ENCODE measurements around the gene FKBP2. TPM values are rescaled to one million over a fixed set of nuclear protein-coding genes. Genes with fewer than 3 reads are reported as not detected.

Gene FKBP2
- total RNA-seq, result 10 to 100 TPM; 21.9 to 22.8 TPM

GRCh38 chr11:64240435-64241240, at the start of gene FKBP2:
Gene FKBP2, plus strand, starts transcription at chr11:64241095. Its CDS starts 1,293 bp downstream, at chr11:64242388.
- peak within 1 kb of the TSS; percentile 97 for H3K27ac Mint-ChIP-seq
- DNase-seq, result peak; percentile 100
- H3K36me3 Mint-ChIP-seq, result peaks cover 27% of the 10 kb centered on the region
- peaks cover 30% of the 10 kb centered on the region for H3K4me1 Mint-ChIP-seq
- no peaks in the 10 kb centered on the region for H3K27me3 Mint-ChIP-seq
- peak within 1 kb of the TSS; percentile 95 for H3K4me3 Mint-ChIP-seq
- H3K9me3 Mint-ChIP-seq, result no peaks in the 10 kb centered on the region

GRCh38 chr11:64192434-64192833, 48.5 kb upstream of the FKBP2 start:
- Mint-ChIP-seq H3K36me3 (peaks cover 42% of the 10 kb centered on the region), H3K4me3 (no peak overlapping the region), H3K27me3 (no peaks in the 10 kb centered on the region), H3K4me1 (peaks cover 24% of the 10 kb centered on the region), H3K9me3 (no peaks in the 10 kb centered on the region), H3K27ac (peak overlapping the region; percentile 42)
- no peak for DNase-seq

DNA sequence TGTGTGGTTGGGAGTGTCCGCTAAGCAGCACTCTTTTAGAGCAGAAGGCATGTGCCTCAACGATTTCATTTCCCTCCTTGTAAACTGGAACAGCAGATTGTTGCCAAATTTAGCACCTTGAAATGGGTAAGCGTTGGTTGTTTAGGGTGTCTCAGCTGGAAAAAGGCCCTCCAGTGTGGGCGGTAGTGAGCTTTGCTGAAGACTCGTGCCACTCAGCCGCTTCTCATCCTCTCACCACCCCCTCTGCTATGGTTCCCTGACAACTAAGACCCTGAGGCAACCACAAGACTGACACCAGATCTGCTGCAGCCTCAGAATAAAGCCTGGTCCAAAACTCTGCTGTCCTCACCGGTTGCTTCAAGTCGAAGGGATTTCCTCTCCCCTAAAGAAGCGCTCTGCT, 44.3 kb upstream of the FKBP2 start:
- no peaks in the 10 kb centered on the region for H3K27me3 Mint-ChIP-seq
- DNase-seq, result no peak
- H3K27ac Mint-ChIP-seq, result no peak overlapping the region
- peaks cover 39% of the 10 kb centered on the region for H3K36me3 Mint-ChIP-seq
- H3K4me3 Mint-ChIP-seq, result no peak overlapping the region
- peaks cover 15% of the 10 kb centered on the region for H3K4me1 Mint-ChIP-seq
- no peaks in the 10 kb centered on the region for H3K9me3 Mint-ChIP-seq

- DNase-seq, result no peak
- H3K9me3 Mint-ChIP-seq, result no peaks in the 10 kb centered on the region
- no peak overlapping the region for H3K4me3 Mint-ChIP-seq
- no peaks in the 10 kb centered on the region for H3K27me3 Mint-ChIP-seq
- H3K27ac Mint-ChIP-seq, result peak overlapping the region; percentile 58
- peaks cover 32% of the 10 kb centered on the region for H3K36me3 Mint-ChIP-seq
- H3K4me1 Mint-ChIP-seq, result peaks cover 14% of the 10 kb centered on the region
These were observed 42.4 kb upstream of the FKBP2 start for GRCh38 chr11:64198511-64198910.

DNA sequence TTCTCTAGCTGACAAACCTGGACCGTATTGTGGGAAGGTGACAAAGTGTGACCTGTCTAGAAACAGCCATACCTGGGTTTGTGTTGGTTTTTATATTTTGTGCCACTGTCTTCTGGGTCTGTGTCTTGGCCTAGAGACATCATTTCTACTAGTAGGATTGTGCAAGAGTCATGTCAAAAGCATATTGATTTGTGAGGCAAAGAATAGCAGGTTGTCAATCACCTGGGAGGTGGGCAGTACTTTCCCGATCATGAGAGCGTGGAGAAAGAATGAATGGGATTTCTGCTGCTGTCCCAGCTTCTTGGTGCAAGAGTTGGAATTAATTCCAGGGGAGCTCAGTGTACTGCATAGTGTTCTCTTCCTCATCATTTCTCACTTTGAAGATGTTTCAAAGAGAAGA, 39.4 kb upstream of the FKBP2 start:
- no peak for DNase-seq
- Mint-ChIP-seq H3K27me3 (no peaks in the 10 kb centered on the region), H3K27ac (peak overlapping the region; percentile 3), H3K4me3 (no peak overlapping the region), H3K4me1 (peaks cover 25% of the 10 kb centered on the region), H3K36me3 (peaks cover 35% of the 10 kb centered on the region), H3K9me3 (no peaks in the 10 kb centered on the region)

DNA sequence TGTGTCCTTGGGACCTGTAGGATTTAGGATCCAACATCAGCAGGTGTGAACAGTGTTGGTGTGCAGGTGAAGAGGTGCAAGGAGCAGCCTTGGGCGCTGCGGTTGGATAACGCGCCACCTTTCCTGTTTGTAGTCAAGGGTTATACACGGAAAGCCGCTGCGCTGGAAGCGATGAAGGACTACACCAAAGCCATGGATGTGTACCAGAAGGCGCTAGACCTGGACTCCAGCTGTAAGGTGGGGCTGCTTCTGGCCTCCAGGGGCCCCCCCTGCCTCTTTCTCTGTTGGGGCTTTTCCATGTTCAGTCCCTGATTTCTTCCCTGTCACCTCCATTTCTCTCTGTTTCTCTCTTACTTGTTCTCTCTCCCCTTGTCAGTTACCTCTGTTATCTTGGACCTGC, 37.9 kb upstream of the FKBP2 start:
- H3K4me3 Mint-ChIP-seq, result peak overlapping the region; percentile 12
- no peaks in the 10 kb centered on the region for H3K27me3 Mint-ChIP-seq
- H3K36me3 Mint-ChIP-seq, result peaks cover 49% of the 10 kb centered on the region
- no peak overlapping the region for H3K27ac Mint-ChIP-seq
- H3K4me1 Mint-ChIP-seq, result peaks cover 25% of the 10 kb centered on the region
- H3K9me3 Mint-ChIP-seq, result no peaks in the 10 kb centered on the region
- DNase-seq, result no peak

DNA sequence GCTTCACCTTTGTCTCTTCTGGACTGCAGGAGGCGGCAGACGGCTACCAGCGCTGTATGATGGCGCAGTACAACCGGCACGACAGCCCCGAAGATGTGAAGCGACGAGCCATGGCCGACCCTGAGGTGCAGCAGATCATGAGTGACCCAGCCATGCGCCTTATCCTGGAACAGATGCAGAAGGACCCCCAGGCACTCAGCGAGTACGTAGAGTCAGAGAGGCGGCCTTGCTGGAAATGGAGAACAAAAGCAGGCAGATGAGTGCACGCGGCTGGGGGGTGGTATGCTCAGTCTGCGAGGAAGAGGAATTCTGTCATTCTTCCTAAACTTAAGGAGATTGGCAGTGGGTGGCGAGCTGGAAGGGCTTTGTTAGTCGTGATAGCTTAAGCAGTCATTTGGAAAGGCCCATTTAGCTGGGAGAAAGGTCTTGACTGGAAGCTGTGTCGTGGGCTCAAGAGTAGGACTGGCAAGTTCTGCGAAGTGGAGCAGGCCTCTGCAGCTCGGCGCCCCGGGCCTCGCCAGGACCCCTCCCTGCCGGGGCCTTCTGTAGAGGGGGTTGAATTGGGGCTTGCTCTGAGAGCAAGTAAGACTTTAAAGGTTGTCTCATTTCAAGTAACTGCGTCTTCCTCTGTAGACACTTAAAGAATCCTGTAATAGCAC, 37.3 kb upstream of the FKBP2 start:
- Mint-ChIP-seq H3K36me3 (peaks cover 51% of the 10 kb centered on the region), H3K4me3 (peak overlapping the region; percentile 12), H3K27me3 (no peaks in the 10 kb centered on the region), H3K9me3 (no peaks in the 10 kb centered on the region), H3K4me1 (peaks cover 25% of the 10 kb centered on the region), H3K27ac (peak overlapping the region; percentile 42)
- no peak for DNase-seq

GRCh38 chr11:64204080-64204440, 36.8 kb upstream of the FKBP2 start:
- Mint-ChIP-seq H3K27me3 (no peaks in the 10 kb centered on the region), H3K9me3 (no peaks in the 10 kb centered on the region), H3K4me3 (no peak overlapping the region), H3K27ac (peak overlapping the region; percentile 42), H3K36me3 (peaks cover 54% of the 10 kb centered on the region), H3K4me1 (peaks cover 28% of the 10 kb centered on the region)
- DNase-seq, result no peak

DNA sequence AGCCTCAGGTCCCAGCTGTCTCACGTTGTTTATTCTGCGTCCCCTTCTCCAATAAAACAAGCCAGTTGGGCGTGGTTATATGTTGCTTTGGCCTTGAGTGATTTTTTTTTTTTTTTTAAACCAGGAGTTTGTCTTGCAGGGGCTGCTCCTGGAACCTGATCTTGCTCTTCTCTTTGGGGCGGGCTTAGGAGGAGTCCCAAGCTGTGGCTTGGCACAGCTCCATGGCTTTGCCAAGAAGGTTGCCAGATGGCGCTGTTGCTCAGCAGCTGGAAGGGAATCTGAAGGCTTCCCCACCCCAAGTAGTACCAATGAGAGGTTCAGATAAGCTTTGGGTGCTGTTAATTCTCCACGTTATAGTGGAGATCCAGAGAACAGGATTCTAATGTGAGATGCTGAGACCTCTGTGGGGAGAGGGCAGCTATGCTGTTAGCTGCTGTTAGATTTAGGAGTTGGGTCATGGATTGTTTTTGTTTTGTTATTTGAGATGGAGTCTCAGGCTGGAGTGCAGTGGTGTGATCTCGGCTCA, 36.4 kb upstream of the FKBP2 start:
- peaks cover 33% of the 10 kb centered on the region for H3K4me1 Mint-ChIP-seq
- peak; percentile 75 for DNase-seq
- H3K9me3 Mint-ChIP-seq, result no peaks in the 10 kb centered on the region
- H3K4me3 Mint-ChIP-seq, result peak overlapping the region; percentile 66
- peaks cover 56% of the 10 kb centered on the region for H3K36me3 Mint-ChIP-seq
- H3K27ac Mint-ChIP-seq, result peak overlapping the region; percentile 75
- no peaks in the 10 kb centered on the region for H3K27me3 Mint-ChIP-seq

DNA sequence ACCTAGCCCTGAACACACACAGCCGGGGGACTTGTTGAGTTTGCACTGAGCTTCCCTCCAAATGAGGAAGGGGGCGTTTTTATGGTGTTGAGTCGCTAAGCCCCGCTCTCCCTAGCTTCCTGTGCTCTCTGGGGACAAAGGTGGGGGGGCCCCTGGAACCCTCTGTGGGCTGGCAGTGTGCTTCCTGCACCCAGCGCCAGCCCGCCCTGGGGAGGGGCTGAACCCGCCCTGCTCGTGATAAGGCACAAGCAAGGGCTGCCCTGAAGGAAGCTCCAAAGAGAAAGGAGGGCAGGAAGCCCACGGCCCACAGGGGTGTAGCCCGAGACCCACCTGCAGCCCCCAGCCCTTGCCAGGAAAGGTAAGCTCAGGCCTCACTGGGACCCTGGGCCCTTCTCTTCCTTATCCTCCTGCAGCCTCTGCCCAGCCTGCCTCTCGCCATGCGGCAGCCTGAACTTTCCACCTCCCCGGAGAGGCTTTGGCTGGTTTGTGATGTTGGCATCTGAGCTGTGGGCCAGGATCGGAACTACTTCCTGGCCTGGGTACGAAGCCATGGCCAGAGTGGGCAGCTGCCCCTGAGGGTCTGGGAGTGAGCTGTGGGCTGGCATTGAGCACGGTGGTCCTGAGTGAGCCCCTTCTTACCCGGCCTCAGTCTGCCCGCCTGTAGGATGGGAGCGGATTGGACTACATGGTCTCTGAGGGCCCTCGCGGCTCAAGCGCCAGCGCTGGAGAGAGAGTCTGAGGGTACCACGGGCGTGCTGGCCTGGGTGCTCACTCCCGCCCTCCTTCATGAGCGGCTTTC, 34.2 kb upstream of the FKBP2 start, which contains the start of gene FERMT3:
FERMT3 (plus strand) TSS at position 265 of the 799 bp plus-strand sequence. CDS start 644 bp downstream, outside the sequence.
- Mint-ChIP-seq H3K27me3 (no peaks in the 10 kb centered on the region), H3K4me3 (peak within 1 kb of the TSS; percentile 94), H3K36me3 (peaks cover 51% of the 10 kb centered on the region), H3K9me3 (no peaks in the 10 kb centered on the region), H3K4me1 (peaks cover 40% of the 10 kb centered on the region), H3K27ac (peak within 1 kb of the TSS; percentile 98)
- DNase-seq, result peak; percentile 85

- H3K27me3 Mint-ChIP-seq, result no peaks in the 10 kb centered on the region
These were observed 33.4 kb upstream of the FKBP2 start for GRCh38 chr11:64207256-64208085.

GRCh38 chr11:64208086-64208795, 32.7 kb upstream of the FKBP2 start:
- Mint-ChIP-seq H3K4me1 (peaks cover 47% of the 10 kb centered on the region), H3K9me3 (no peaks in the 10 kb centered on the region), H3K36me3 (peaks cover 57% of the 10 kb centered on the region), H3K4me3 (peak overlapping the region; percentile 94), H3K27ac (peak overlapping the region; percentile 98), H3K27me3 (no peaks in the 10 kb centered on the region)
- DNase-seq, result no peak

More at GRCh38 chr11:64207256-64208085, 33.4 kb upstream of the FKBP2 start:
- H3K4me3 Mint-ChIP-seq, result peak overlapping the region; percentile 94
- H3K9me3 Mint-ChIP-seq, result no peaks in the 10 kb centered on the region
- DNase-seq, result peak; percentile 90
- peaks cover 46% of the 10 kb centered on the region for H3K4me1 Mint-ChIP-seq
- peak overlapping the region; percentile 98 for H3K27ac Mint-ChIP-seq
- peaks cover 53% of the 10 kb centered on the region for H3K36me3 Mint-ChIP-seq

DNA sequence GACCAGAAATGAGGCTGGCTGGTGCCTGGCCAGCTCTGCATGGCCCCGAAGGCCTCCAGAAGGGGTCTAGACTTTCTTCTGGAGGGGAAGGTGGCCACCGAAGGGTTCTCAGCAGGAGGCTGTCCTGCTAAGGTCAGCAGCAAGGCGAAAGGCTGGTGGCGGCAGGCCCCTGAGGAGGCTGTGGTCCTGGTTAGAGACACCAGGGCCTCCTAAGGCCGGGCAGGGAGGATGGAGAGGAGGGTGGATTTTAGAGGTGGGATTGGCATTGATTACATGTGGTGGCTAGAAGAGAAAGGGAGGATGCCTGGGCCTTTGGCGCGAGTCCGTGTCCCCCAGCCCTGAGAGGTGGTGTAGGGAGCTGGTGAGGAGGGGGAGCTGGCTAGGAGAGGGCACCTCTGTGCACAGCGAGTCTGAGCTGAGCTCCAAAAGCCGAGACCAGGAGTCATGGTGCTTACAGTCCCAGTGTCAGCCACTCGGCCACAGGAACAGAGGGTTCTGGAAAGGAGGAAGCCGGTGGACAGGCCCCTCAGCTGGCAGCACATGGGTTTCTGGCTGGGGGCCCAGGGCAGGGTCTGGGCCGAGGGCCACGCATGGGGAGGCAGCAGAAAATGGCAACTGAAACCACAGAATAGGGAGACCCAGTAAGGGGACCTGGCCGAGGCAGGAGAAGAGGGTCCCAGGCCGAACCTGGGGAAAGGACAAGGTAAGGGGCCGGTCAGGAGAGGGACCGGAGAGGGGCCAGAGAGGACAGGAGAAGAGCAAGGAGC, 31.9 kb upstream of the FKBP2 start:
- Mint-ChIP-seq H3K4me3 (peak overlapping the region; percentile 94), H3K36me3 (peaks cover 57% of the 10 kb centered on the region), H3K27ac (peak overlapping the region; percentile 98), H3K27me3 (no peaks in the 10 kb centered on the region), H3K9me3 (no peaks in the 10 kb centered on the region), H3K4me1 (peaks cover 46% of the 10 kb centered on the region)
- no peak for DNase-seq
